Smooth muscle cell (in vitro differentiated cells): ENCODE data around the gene CYTH2. TPM values are rescaled to one million over a fixed set of nuclear protein-coding genes. Genes with fewer than 3 reads are reported as not detected.

Source experiments
- DNase-seq: peaks from one replicate; lab custom pipeline; 2025; ENCODE audit not compliant: unreplicated experiment; lab: John Stamatoyannopoulos, UW
- H2AFZ ChIP-seq: fragments of 200-600 bp; sonication (generic); 2 replicates; pipeline ENCODE4 v1.6.0; 2016; ENCODE audit warnings: antibody characterized with exemption, low read depth, mild to moderate bottlenecking
- H3F3A ChIP-seq: fragments of 200-600 bp; sonication (generic); 2 replicates; pipeline ENCODE4 v1.6.0; 2017; ENCODE audit warnings: antibody characterized with exemption, low read depth
- H3K27ac ChIP-seq: fragments of 200-600 bp; sonication (generic); 2 replicates; pipeline ENCODE4 v1.5.1; 2016; ENCODE audit warnings: low read depth, mild to moderate bottlenecking
- H3K27me3 ChIP-seq: fragments of 200-600 bp; sonication (generic); 2 replicates; pipeline ENCODE4 v1.6.1; 2016; ENCODE audit warnings: low read depth, mild to moderate bottlenecking
- H3K36me3 ChIP-seq: fragments of 200-600 bp; sonication (generic); 2 replicates; pipeline ENCODE4 v1.5.1; 2016; ENCODE audit warnings: low read depth
- H3K4me1 ChIP-seq: fragments of 200-600 bp; sonication (generic); 2 replicates; pipeline ENCODE4 v1.5.1; 2016; ENCODE audit warnings: low read depth
- H3K4me2 ChIP-seq: fragments of 200-600 bp; sonication (generic); 2 replicates; pipeline ENCODE4 v1.6.0; 2016; ENCODE audit warnings: mild to moderate bottlenecking
- H3K4me3 ChIP-seq: fragments of 200-600 bp; sonication (generic); 2 replicates; pipeline ENCODE4 v1.5.1; 2016; ENCODE audit warnings: mild to moderate bottlenecking
- H3K79me2 ChIP-seq: fragments of 200-600 bp; sonication (generic); 2 replicates; pipeline ENCODE4 v1.6.0; 2016; ENCODE audit warnings: low read depth, mild to moderate bottlenecking
- H3K9ac ChIP-seq: fragments of 200-600 bp; sonication (generic); 2 replicates; pipeline ENCODE4 v1.6.0; 2016; ENCODE audit warnings: low read depth
- H3K9me3 ChIP-seq: fragments of 200-600 bp; sonication (generic); replicated peaks from 2 replicates; pipeline ENCODE4 v1.5.1; 2016; ENCODE audit warnings: low read depth
- H4K20me1 ChIP-seq: fragments of 200-600 bp; sonication (generic); 2 replicates; pipeline ENCODE4 v1.6.0; 2016; ENCODE audit warnings: low read depth
- CTCF ChIP-seq: fragments of 200-600 bp; sonication (generic); IDR thresholded peaks from 2 replicates; pipeline ENCODE4 v1.5.1; 2017; ENCODE audit warnings: borderline replicate concordance, mild to moderate bottlenecking, antibody characterized with exemption; ENCODE audit not compliant: insufficient read depth, poor library complexity, severe bottlenecking
- WGBS: methylation state at CpG from one replicate; pipeline ENCODE4 v1.1.7; 2016; ENCODE audit warnings: low lambda C conversion rate; 5-methylcytosine and 5-hydroxymethylcytosine counted together
- polyA plus RNA-seq: library from polyadenylated mRNA; unstranded; fragments of >200 nt; fragmentation: Nextera tagmentation; extraction: Ambion mirVana; gene quantifications from 2 replicates; pipeline ENCODE4 v1.2.1, GENCODE V29; 2016
- total RNA-seq: library from RNA; depleted of rRNA; stranded (reverse); fragments of >200 nt; gene quantifications from 2 replicates; pipeline ENCODE4 v1.2.3, GENCODE V29; 2014

Gene CYTH2
- total and polyA plus RNA-seq, 2 experiments from 2014 or later: 49.7 to 62.1 TPM

- Histone ChIP-seq H3K36me3 (no peaks in the 10 kb centered on the region), H3K79me2 (peaks cover 21% of the 10 kb centered on the region), H4K20me1 (no peaks in the 10 kb centered on the region), H3K9me3 (no peaks in the 10 kb centered on the region), H3K27me3 (no peaks in the 10 kb centered on the region), H3K4me1 (peaks cover 13% of the 10 kb centered on the region), H3K9ac (no peak overlapping the region), H3F3A (peaks cover 5% of the 10 kb centered on the region), H3K4me2 (peak overlapping the region; percentile 96), H3K4me3 (peak overlapping the region; percentile 88), H3K27ac (peak overlapping the region; percentile 33), H2AFZ (no peak overlapping the region)
- WGBS: 67% methylated on average over 24 of the region's 38 CpGs
- no peak for TF ChIP-seq CTCF
- DNase-seq: no peak
Measured at GRCh38 chr19:48444129-48444935, 24.8 kb upstream of the CYTH2 start.

GRCh38 chr19:48444936-48445200 is 24.3 kb upstream of the CYTH2 start:
- Histone ChIP-seq H3K27ac (peak overlapping the region; percentile 33), H3K27me3 (no peaks in the 10 kb centered on the region), H3K4me2 (peak overlapping the region; percentile 96), H3K4me3 (peak overlapping the region; percentile 88), H3F3A (peaks cover 5% of the 10 kb centered on the region), H4K20me1 (no peaks in the 10 kb centered on the region), H3K9ac (no peak overlapping the region), H3K9me3 (no peaks in the 10 kb centered on the region), H3K79me2 (peaks cover 21% of the 10 kb centered on the region), H2AFZ (peak overlapping the region; percentile 82), H3K4me1 (peaks cover 13% of the 10 kb centered on the region), H3K36me3 (no peaks in the 10 kb centered on the region)
- no peak for DNase-seq
- 55% methylated on average over 3 of the region's 3 CpGs for WGBS
- TF ChIP-seq CTCF: no peak

GRCh38 chr19:48445256-48445605 is 23.9 kb upstream of the CYTH2 start:
- H3F3A ChIP-seq: peaks cover 5% of the 10 kb centered on the region
- no peaks in the 10 kb centered on the region for H3K36me3 ChIP-seq
- no peaks in the 10 kb centered on the region for H3K9me3 ChIP-seq
- H3K9ac ChIP-seq: peak overlapping the region; percentile 90
- H3K4me2 ChIP-seq: peak overlapping the region; percentile 96
- peaks cover 21% of the 10 kb centered on the region for H3K79me2 ChIP-seq
- TF ChIP-seq CTCF: peak; percentile 52
- WGBS: 9% methylated on average over 6 of the region's 6 CpGs
- H2AFZ ChIP-seq: peak overlapping the region; percentile 82
- no peaks in the 10 kb centered on the region for H3K27me3 ChIP-seq
- H3K4me1 ChIP-seq: peaks cover 13% of the 10 kb centered on the region
- DNase-seq: no peak
- H3K27ac ChIP-seq: peak overlapping the region; percentile 88
- H3K4me3 ChIP-seq: peak overlapping the region; percentile 88
- H4K20me1 ChIP-seq: no peaks in the 10 kb centered on the region
